ENCODE results near the gene EIF1B.

EIF1B gene

GRCh38 chr3:40340541-40341170 lies 31.1 kb downstream of the EIF1B start:
- no peak for DNase-seq (ENCODE audit: low spot score)

GRCh38 chr3:40341671-40342070 lies 32.2 kb downstream of the EIF1B start:
- no peak for DNase-seq (ENCODE audit: low spot score)

- no peak for DNase-seq (ENCODE audit: low spot score)
Observed at GRCh38 chr3:40350529-40350928, 41.0 kb downstream of the EIF1B start.

GRCh38 chr3:40355410-40355809 lies 45.9 kb downstream of the EIF1B start:
- DNase-seq (ENCODE audit: low spot score): no peak

GRCh38 chr3:40358454-40358853 lies 48.9 kb downstream of the EIF1B start:
- DNase-seq (ENCODE audit: low spot score): no peak
